ENCODE results near the gene EOMES.

Gene EOMES

GRCh38 chr3:27669591-27669990 is 52.5 kb downstream of the EOMES start:
- no peak overlapping the region for H3K27ac ChIP-seq
- TF ChIP-seq ZFX (IDR thresholded peaks at IDR 0.05) (no peak), CTCF (conservative IDR thresholded peaks at IDR 0.05) (no peak)

GRCh38 chr3:27667751-27668150 is 54.4 kb downstream of the EOMES start:
- H3K27ac ChIP-seq = no peak overlapping the region
- TF ChIP-seq ZFX (IDR thresholded peaks at IDR 0.05) = no peak
- TF ChIP-seq CTCF (conservative IDR thresholded peaks at IDR 0.05) = no peak

GRCh38 chr3:27666708-27667107 is 55.4 kb downstream of the EOMES start:
- TF ChIP-seq ZFX (IDR thresholded peaks at IDR 0.05) (no peak), CTCF (conservative IDR thresholded peaks at IDR 0.05) (no peak)
- no peak overlapping the region for H3K27ac ChIP-seq

GRCh38 chr3:27666272-27666671 is 55.9 kb downstream of the EOMES start:
- TF ChIP-seq CTCF (conservative IDR thresholded peaks at IDR 0.05) = no peak
- no peak for TF ChIP-seq ZFX (IDR thresholded peaks at IDR 0.05)

More at GRCh38 chr3:27666272-27666671, 55.9 kb downstream of the EOMES start:
- H3K27ac ChIP-seq = no peak overlapping the region
